ENCODE results near the gene CFAP97D1.

DNA sequence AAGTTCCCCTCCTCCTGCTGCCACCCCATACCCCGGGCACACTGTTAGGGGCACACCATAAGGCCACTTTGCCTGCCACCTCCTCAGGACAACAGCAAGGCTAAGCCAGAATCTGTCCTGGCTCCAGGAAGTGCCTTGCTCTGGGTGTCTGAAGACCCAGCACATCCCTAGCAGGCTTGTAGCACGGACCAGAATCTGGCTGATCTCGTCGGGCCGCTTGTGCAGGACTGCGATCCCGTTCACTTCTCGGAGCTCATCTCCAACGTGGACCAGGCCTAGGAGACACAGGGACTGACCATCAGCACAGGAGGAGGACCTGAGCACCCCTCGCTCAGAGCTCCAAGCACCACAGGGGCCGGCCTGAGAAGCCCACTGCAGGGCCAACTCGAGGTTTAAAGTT lies 45.3 kb downstream of the CFAP97D1 start:
- TF ChIP-seq, protein P1, sequence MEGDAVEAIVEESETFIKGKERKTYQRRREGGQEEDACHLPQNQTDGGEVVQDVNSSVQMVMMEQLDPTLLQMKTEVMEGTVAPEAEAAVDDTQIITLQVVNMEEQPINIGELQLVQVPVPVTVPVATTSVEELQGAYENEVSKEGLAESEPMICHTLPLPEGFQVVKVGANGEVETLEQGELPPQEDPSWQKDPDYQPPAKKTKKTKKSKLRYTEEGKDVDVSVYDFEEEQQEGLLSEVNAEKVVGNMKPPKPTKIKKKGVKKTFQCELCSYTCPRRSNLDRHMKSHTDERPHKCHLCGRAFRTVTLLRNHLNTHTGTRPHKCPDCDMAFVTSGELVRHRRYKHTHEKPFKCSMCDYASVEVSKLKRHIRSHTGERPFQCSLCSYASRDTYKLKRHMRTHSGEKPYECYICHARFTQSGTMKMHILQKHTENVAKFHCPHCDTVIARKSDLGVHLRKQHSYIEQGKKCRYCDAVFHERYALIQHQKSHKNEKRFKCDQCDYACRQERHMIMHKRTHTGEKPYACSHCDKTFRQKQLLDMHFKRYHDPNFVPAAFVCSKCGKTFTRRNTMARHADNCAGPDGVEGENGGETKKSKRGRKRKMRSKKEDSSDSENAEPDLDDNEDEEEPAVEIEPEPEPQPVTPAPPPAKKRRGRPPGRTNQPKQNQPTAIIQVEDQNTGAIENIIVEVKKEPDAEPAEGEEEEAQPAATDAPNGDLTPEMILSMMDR (IDR thresholded peaks at IDR 0.05), result no peak
- TF ChIP-seq POLR2A (IDR thresholded peaks at IDR 0.05), result no peak
